Kidney (tissue), 14 donors: ENCODE data around the gene ADAMTS7. TPM values are rescaled to one million over a fixed set of nuclear protein-coding genes. Genes with fewer than 3 reads are reported as not detected.
"Not testable (repeated sequence)": the region's sequence is repeated elsewhere in the genome, so short reads cannot be mapped to it uniquely, and the experiment has no call there.

Source experiments
- DNase-seq, 5 donors: peaks; one replicate each; pipeline ENCODE4 v3.0.0-alpha.2; 2013 to 2020
- FAIRE-seq: peaks from 2 replicates; lab custom pipeline; 2012; peaks lifted over from hg19 to GRCh38; lab: Jason Lieb, UNC
- H3K27ac ChIP-seq, 2 donors: one replicate each; pipeline ENCODE4 v1.7.0; 2013; ENCODE audit warnings: low read depth in 2 of 2, low read length in 2 of 2, inconsistent platforms in 1 of 2
- H3K27me3 ChIP-seq: one replicate; pipeline ENCODE4 v1.7.1; 2013; ENCODE audit warnings: low read length, inconsistent platforms; ENCODE audit not compliant: control insufficient read depth, insufficient read depth
- H3K36me3 ChIP-seq, 3 donors: one replicate each; pipeline versions ENCODE4 v1.7.0 to v1.7.1; 2013; ENCODE audit warnings: low read length in 3 of 3, control low read depth in 1 of 3, inconsistent platforms in 1 of 3; ENCODE audit not compliant: insufficient read depth in 3 of 3, control insufficient read depth in 2 of 3
- H3K4me1 ChIP-seq, 3 donors: one replicate each; pipeline versions ENCODE4 v1.7.0 to v1.7.1; 2013; ENCODE audit warnings: low read length in 3 of 3, inconsistent platforms in 1 of 3, low read depth in 1 of 3; ENCODE audit not compliant: control insufficient read depth in 2 of 3, insufficient read depth in 2 of 3
- H3K4me3 ChIP-seq, 3 donors: one replicate each; pipeline versions ENCODE4 v1.7.0 to v1.8.1; 2013; ENCODE audit warnings: low read length in 3 of 3, control low read depth in 1 of 3, inconsistent platforms in 1 of 3
- H3K9ac ChIP-seq, 3 donors: one replicate each; pipeline versions ENCODE4 v1.7.0 to v1.7.1; 2013; ENCODE audit warnings: low read length in 3 of 3, control low read depth in 1 of 3, inconsistent platforms in 1 of 3
- H3K9me3 ChIP-seq, 3 donors: one replicate each; pipeline versions ENCODE4 v1.7.0 to v1.7.1; 2013; ENCODE audit warnings: low read length in 3 of 3, control low read depth in 1 of 3, inconsistent platforms in 1 of 3; ENCODE audit not compliant: control insufficient read depth in 2 of 3, insufficient read depth in 1 of 3
- intact Hi-C: fragments of 100-400 bp; cut with DNase I; formaldehyde crosslinking; loops from one replicate; pipeline ENCODE4 v1.11.1; 2022
- polyA plus RNA-seq: library from polyadenylated mRNA; stranded (reverse); fragments of 350-450 nt; fragmentation: Illumina TruSeq; extraction: RNeasy Lipid Tissue Mini Kit (QIAGEN cat#74804); gene quantifications from one replicate; pipeline ENCODE4 v1.2.3, GENCODE V29; 2014; ENCODE audit warnings: low read depth, low replicate concordance; ENCODE audit not compliant: insufficient read depth
- total RNA-seq: library from RNA; stranded (reverse); fragmentation: NEBNext Ultra II Directional; extraction: Animal tissue kit (Norgen Biotek cat#: 25700); gene quantifications from one replicate; pipeline ENCODE4 v1.2.1, GENCODE V29; 2021
- TF ChIP-seq, protein P1 (sequence below): IDR thresholded peaks from 3 replicates; pipeline ENCODE4 v1.5.1; 2012; ENCODE audit warnings: mild to moderate bottlenecking, moderate library complexity, borderline replicate concordance; ENCODE audit not compliant: insufficient read depth; ENCODE audit errors: extremely low read depth
- donor health status: control.
- donor health status: control.
- donor health status: control.
- donor health status: control.
- donor health status: control.
- donor health status: DM: yes; HTN: yes; CAD: no.
- donor health status: Normal renal cell carcinoma (clear cell type).

ADAMTS7 gene
- total and polyA plus RNA-seq, 2 donors from 2014 or later: 0.82 to 3.1 TPM

- intact Hi-C loops, H3K4me1 ChIP-seq, FAIRE-seq, H3K9me3 ChIP-seq, H3K4me3 ChIP-seq, H3K36me3 ChIP-seq, H3K9ac ChIP-seq, H3K27me3 ChIP-seq, H3K27ac ChIP-seq: not testable (repeated sequence)
- peak in 4 of 5 donors; percentile 51 to 77 (median 66) for DNase-seq
- TF ChIP-seq, protein P1, sequence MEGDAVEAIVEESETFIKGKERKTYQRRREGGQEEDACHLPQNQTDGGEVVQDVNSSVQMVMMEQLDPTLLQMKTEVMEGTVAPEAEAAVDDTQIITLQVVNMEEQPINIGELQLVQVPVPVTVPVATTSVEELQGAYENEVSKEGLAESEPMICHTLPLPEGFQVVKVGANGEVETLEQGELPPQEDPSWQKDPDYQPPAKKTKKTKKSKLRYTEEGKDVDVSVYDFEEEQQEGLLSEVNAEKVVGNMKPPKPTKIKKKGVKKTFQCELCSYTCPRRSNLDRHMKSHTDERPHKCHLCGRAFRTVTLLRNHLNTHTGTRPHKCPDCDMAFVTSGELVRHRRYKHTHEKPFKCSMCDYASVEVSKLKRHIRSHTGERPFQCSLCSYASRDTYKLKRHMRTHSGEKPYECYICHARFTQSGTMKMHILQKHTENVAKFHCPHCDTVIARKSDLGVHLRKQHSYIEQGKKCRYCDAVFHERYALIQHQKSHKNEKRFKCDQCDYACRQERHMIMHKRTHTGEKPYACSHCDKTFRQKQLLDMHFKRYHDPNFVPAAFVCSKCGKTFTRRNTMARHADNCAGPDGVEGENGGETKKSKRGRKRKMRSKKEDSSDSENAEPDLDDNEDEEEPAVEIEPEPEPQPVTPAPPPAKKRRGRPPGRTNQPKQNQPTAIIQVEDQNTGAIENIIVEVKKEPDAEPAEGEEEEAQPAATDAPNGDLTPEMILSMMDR: peak; percentile 51
These were observed 73.2 kb downstream of the ADAMTS7 start for GRCh38 chr15:78737931-78738558.

DNA sequence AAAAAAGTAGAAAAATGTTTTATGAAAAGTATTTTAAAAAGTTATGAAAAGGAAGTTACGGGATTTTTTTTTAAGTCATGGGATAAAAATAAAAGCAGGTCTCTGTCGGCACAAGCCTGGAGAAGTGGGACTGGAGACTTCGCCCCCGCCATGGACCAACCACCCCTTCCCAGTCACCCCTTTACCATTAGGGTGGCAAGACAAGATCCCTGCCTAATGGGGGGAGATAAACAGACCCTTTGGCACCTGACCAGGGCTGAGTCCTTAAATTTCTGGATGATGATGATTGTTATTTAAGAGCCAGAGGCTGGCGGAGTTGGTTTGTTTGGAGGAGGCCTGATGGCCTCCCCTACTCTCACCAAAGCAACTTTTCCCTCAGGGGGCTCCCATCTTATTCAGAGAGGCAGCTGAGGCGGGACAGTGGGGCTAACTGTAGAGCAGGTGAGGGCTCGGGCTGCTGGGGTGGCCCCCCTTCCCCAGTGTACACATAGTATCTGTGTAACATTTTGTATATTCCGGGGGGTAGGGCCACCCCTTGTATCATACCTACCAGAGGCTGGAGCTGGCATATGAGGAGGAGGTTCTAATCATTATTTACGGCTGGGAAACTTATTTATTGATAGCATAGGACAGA, 74.0 kb downstream of the ADAMTS7 start:
- H3K4me1 ChIP-seq: no peaks in the 10 kb centered on the region
- peak in 1 of 5 donors; percentile 31 for DNase-seq
- FAIRE-seq: no peak

GRCh38 chr15:78736286-78736685, 75.0 kb downstream of the ADAMTS7 start:
- FAIRE-seq, H3K27me3 ChIP-seq, intact Hi-C loops, H3K9me3 ChIP-seq, H3K9ac ChIP-seq, H3K4me1 ChIP-seq, H3K27ac ChIP-seq, DNase-seq, H3K36me3 ChIP-seq, H3K4me3 ChIP-seq: not testable (repeated sequence)

More for the DNA sequence above, 74.0 kb downstream of the ADAMTS7 start:
- H3K27ac ChIP-seq: no peak overlapping the region
- no peak overlapping the region for H3K4me3 ChIP-seq
- no peaks in the 10 kb centered on the region for H3K36me3 ChIP-seq
- TF ChIP-seq, protein P1: no peak
- intact Hi-C loops: no loop called here
- no peak overlapping the region for H3K9ac ChIP-seq
- no peaks in the 10 kb centered on the region for H3K9me3 ChIP-seq
- no peaks in the 10 kb centered on the region for H3K27me3 ChIP-seq

GRCh38 chr15:78734451-78735064, 76.7 kb downstream of the ADAMTS7 start:
- Histone ChIP-seq H3K4me3 (no peak overlapping the region), H3K27ac (no peak overlapping the region), H3K36me3 (no peaks in the 10 kb centered on the region), H3K9ac (no peak overlapping the region), H3K27me3 (no peaks in the 10 kb centered on the region), H3K9me3 (no peaks in the 10 kb centered on the region), H3K4me1 (no peaks in the 10 kb centered on the region)
- intact Hi-C loops: no loop called here
- TF ChIP-seq, protein P1: no peak
- FAIRE-seq (no peak), DNase-seq (no peak)
